GM21786 (cell line): Measurements from ENCODE around the gene ACTA2.

Experiments used
- ATAC-seq: cut with Tn5 transposase; IDR thresholded peaks from one replicate; pipeline ENCODE4 v1.9.1; 2021; ENCODE audit not compliant: unreplicated experiment

Gene ACTA2

DNA sequence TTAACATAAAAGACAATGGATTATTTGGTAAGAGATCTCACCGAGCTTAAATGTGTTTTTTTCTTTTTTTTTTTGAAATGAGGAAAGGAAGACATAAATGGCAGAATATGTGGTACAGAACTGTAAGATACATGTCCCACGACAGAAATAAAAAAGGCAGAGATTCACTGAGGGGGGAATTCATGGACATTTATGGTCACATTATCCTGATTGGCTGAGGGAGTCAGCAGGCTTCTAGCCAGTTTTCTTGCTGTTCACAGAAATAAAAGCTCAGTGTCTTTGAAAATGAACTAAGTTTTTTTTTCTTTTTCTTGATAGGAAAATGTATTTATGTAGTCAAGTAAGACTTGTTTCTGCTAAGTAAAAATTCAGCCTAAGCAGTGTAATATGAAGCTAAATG lies 29.8 kb upstream of the ACTA2 start:
- no peak for ATAC-seq

DNA sequence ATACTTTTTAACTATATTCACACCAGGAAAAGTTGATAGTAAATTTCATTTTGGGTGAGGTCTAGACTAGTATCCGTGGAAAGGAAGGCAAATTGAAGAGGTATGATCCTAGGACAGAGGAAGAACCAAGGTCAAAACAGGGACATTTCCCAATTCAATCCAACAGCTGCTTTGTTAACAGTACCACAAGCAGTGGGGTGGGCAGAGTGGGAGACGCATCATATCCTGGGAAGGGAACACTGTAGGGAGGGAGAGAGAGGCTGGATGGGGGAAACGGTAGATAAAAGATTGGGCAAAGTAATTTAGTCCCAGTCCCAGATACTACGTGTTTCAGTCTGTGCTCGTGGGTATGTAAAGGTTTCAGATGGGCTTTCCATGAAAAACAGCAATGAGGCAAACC lies 28.9 kb upstream of the ACTA2 start:
- no peak for ATAC-seq

GRCh38 chr10:88980800-88981199 lies 28.2 kb upstream of the ACTA2 start:
- no peak for ATAC-seq

GRCh38 chr10:88980247-88980646 lies 27.7 kb upstream of the ACTA2 start:
- no peak for ATAC-seq

DNA sequence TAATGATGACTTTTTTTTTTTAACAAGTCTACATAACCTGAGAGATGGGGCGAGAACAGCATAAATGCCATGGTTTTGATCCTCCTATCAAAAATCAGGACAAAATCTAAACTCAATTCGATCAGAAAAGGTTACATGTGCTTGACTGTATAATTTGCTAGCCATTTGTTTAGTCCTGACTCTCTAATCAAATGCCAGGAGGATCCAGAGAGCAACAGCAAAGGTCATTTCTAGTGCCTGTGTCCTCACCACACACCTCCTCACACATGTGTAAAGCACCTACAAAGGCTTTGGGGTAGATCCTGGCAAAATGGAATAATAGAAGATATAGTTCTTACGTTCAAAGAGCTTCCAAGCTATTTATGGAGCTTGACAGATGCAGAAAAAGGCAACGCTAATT lies 27.0 kb upstream of the ACTA2 start:
- no peak for ATAC-seq

DNA sequence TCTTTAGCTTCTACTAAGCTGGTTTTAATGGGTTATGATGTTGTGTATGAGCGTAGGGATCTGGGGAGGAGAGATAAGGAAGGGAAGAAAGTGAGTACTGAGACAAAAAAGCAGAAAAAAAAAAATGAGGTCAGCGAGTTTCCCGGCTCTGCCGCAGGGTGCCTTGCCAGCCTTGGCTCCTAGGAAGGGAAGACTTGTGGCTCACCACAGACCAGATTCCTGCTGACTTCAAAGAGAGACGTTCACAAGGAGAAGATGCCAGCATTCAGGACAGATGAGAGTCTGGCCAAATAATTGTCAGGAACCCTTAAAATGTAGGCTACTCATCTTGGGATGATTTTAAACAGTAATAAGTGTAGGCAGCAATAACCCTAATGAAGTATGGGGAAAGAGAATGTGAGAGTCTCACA lies 26.6 kb upstream of the ACTA2 start:
- no peak for ATAC-seq

- no peak for ATAC-seq
These were observed 25.9 kb upstream of the ACTA2 start for GRCh38 chr10:88978463-88978862.

DNA sequence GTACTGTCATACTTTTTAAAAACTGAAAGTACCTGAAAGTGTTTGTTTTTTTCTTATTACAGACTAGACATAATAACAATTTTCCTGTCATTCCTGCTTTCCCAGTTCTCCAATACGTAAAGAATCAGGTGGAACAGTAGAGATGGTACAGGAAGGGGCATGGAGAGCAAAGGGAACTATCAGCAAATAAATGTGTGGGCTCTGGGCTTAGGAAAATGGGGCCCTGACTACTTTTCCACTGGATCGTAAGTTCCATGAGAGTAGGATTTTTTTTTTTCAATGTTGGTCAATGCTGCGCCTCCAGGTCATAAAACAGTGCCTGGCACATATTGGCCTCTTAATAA lies 22.8 kb upstream of the ACTA2 start:
- ATAC-seq: no peak

- ATAC-seq: no peak
These were observed 22.1 kb upstream of the ACTA2 start for GRCh38 chr10:88974446-88975376.

- no peak for ATAC-seq
These were observed 21.4 kb upstream of the ACTA2 start for GRCh38 chr10:88974012-88974411.

DNA sequence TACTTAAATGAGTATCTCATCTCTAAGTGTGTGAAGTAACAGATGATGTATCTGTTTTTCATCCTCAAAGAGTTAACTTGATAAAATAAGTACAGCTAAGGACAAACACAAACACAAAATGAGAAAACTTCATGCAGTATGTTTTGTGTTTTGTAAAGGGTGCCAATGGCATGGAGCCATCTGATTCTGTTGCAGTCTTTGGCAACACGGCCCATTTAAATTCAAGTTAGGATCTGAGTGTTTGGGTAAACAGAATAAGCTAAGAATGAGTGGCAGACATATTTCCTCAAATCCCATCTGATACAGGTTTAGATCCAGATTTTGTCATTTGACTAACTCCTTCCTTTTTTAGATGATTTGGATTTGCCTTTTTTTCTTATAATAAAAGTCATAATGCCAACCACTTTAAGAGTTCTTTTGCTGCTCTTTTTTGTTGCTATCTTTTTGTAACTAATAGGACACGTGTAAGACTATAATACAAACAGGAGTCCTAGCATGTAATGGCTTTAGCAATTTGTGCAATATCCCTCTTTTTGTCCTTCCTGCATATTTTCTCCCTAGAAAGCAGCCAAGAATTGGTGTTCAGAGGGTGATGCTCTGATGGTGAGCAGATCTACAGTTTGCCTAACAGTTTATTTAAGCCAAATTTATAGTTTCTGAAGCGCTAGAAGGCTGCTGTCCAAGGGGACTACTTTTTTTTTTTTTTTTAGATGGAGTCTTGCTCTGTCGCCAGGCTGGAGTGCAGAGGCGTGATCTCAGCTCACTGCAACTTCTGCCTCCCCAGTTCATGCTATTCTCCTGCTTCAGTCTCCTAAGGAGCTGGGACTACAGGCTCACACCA lies 18.9 kb upstream of the ACTA2 start:
- no peak for ATAC-seq

DNA sequence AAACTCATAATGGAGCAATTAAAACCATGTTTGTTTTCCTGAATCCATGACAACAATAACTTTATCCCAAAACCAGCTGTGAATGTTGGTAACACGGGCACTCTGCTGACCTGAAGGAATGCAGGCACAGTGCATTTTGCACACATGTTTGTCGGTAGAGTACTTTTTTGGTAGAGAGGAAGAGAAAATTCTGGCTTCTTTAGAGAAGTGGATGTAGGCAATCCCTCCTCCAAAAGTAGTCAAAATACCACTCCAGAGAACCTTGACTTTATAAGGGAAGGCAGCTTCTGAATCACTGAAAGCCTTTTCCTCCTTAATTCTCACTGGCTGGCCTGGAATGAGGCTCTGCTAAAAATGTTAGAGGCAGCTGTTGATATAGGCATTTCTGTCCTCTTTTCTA lies 15.8 kb upstream of the ACTA2 start:
- no peak for ATAC-seq

DNA sequence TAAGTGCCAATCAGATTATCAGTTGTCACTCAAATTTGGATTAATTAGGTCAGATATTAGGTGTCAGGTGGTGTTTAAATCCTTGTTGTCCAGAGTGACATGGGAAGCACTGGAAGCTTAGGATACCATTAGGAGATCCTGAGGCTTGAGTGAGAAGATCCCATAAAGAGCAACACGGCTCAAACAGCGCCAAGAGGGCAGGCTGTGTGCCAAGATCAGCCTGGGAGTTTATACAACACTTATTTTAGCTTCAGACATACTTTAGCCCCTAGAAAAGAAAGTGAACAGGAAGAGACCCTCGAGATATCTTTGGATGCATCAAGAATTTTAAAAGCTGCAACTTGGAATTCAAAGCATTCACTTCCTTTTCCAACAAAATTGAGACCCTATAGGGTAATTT lies 14.2 kb upstream of the ACTA2 start:
- ATAC-seq: no peak

GRCh38 chr10:88964869-88965415 lies 12.4 kb upstream of the ACTA2 start:
- no peak for ATAC-seq

DNA sequence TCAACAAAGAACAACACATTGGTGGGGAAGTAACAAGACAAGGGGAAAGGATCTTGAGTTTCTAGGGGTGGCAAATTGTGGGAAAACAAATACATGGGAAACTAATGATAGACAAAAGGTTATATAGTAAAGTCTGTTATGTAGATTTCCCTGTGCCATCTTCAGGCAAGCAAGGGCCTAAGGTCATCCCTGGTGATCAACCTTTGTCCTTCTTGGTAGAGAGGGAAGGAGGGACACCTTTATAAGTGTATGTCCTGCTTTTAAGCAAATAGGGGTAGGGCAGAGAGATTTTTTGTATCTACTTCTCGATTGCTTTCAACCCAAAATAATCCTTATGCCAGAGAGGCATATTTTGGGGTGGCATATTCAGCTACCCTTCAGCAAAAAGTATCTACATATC lies 11.8 kb upstream of the ACTA2 start:
- no peak for ATAC-seq

- ATAC-seq: no peak
These were observed 10.7 kb upstream of the ACTA2 start for GRCh38 chr10:88963318-88963717.

- no peak for ATAC-seq
These were observed 9.8 kb upstream of the ACTA2 start for GRCh38 chr10:88962336-88962735.

DNA sequence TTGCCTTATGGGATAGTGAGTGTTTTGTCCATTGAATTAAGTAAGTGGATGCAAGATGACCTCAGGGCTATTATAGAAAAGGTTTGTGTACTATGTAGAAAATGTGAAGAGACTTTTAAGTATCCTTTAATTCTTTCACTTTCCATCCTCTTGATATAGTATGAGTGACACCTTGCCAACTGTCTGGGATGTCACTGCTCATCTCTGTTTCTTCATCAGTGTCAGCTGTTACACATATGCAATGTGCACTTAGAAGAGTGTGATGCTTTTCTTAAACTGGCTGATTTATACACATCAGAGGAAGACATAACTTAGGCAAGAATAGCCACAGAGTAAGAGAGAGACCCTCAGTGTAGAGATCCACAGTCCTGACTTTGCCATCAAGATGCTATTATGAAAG lies 8.7 kb upstream of the ACTA2 start:
- ATAC-seq: no peak

GRCh38 chr10:88960802-88961201 lies 8.2 kb upstream of the ACTA2 start:
- ATAC-seq: no peak

- no peak for ATAC-seq
These were observed 6.1 kb upstream of the ACTA2 start for GRCh38 chr10:88958721-88959120.

DNA sequence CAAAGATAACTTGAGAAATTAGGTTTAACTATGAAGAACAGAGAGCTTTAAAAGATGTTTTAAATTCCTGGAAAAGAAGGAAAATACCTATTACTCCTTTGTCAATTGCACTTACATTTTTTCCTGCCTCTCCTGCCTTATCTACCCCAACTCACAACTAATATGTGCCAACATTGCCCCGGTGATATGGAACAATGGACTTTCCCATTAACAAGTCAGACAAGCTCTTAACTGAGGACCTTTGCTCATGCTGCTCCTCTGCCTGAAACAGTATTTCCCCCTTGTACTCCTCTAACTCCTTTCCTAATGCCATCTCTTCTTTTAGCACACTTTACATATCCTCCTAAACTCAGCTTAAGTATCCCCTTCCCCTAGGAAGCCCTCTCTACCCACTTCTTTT lies 4.8 kb upstream of the ACTA2 start:
- ATAC-seq: no peak
